Stomach smooth muscle (tissue), 2 donors: Measurements from ENCODE around the gene ANO2.

Experiments used
- H3K27ac ChIP-seq: one replicate; pipeline ENCODE4 v1.7.0; 2013; ENCODE audit warnings: mild to moderate bottlenecking, low read length, inconsistent platforms
- H3K27me3 ChIP-seq, 2 donors: one replicate each; pipeline ENCODE4 v1.7.0; 2013; ENCODE audit warnings: low read length in 2 of 2; ENCODE audit not compliant: insufficient read depth in 2 of 2, control insufficient read depth in 1 of 2
- H3K36me3 ChIP-seq, 2 donors: one replicate each; pipeline ENCODE4 v1.7.0; 2013; ENCODE audit warnings: low read length in 2 of 2; ENCODE audit not compliant: control insufficient read depth in 2 of 2, insufficient read depth in 2 of 2
- H3K4me1 ChIP-seq: one replicate; pipeline ENCODE4 v1.7.0; 2013; ENCODE audit warnings: low read length; ENCODE audit not compliant: control insufficient read depth, insufficient read depth
- H3K4me3 ChIP-seq, 2 donors: one replicate each; pipeline ENCODE4 v1.7.0; 2013; ENCODE audit warnings: low read length in 2 of 2
- H3K9ac ChIP-seq, 2 donors: one replicate each; pipeline ENCODE4 v1.7.0; 2013; ENCODE audit warnings: low read length in 2 of 2, mild to moderate bottlenecking in 1 of 2
- H3K9me3 ChIP-seq, 2 donors: one replicate each; pipeline ENCODE4 v1.7.0; 2013; ENCODE audit warnings: low read length in 2 of 2; ENCODE audit not compliant: control insufficient read depth in 2 of 2
- donor health status: healthy.
- donor health status: Pancreatic carcinoma.

Gene ANO2

GRCh38 chr12:5778821-5779220 lies 166.2 kb downstream of the ANO2 start:
- Histone ChIP-seq H3K9me3 (peaks cover 0 to 3% of the 10 kb centered on the region in 2 donors), H3K27me3 (no peaks in the 10 kb centered on the region), H3K4me1 (no peaks in the 10 kb centered on the region), H3K36me3 (no peaks in the 10 kb centered on the region), H3K9ac (no peak overlapping the region), H3K27ac (no peak overlapping the region), H3K4me3 (no peak overlapping the region)

GRCh38 chr12:5777451-5777850 lies 167.6 kb downstream of the ANO2 start:
- Histone ChIP-seq H3K27me3 (no peaks in the 10 kb centered on the region), H3K9ac (no peak overlapping the region), H3K27ac (no peak overlapping the region), H3K9me3 (peaks cover 0 to 3% of the 10 kb centered on the region in 2 donors), H3K4me1 (no peaks in the 10 kb centered on the region), H3K4me3 (no peak overlapping the region), H3K36me3 (no peaks in the 10 kb centered on the region)

GRCh38 chr12:5776091-5776490 lies 169.0 kb downstream of the ANO2 start:
- Histone ChIP-seq H3K9me3 (peaks cover 0 to 3% of the 10 kb centered on the region in 2 donors), H3K9ac (no peak overlapping the region), H3K4me1 (no peaks in the 10 kb centered on the region), H3K4me3 (no peak overlapping the region), H3K36me3 (no peaks in the 10 kb centered on the region), H3K27me3 (no peaks in the 10 kb centered on the region), H3K27ac (no peak overlapping the region)

GRCh38 chr12:5773550-5773949 lies 171.5 kb downstream of the ANO2 start:
- no peak overlapping the region for H3K4me3 ChIP-seq
- H3K4me1 ChIP-seq = peaks cover 3% of the 10 kb centered on the region
- H3K27ac ChIP-seq = no peak overlapping the region
- H3K27me3 ChIP-seq = no peaks in the 10 kb centered on the region
- H3K36me3 ChIP-seq = no peaks in the 10 kb centered on the region
- no peak overlapping the region for H3K9ac ChIP-seq
- peaks cover 0 to 3% of the 10 kb centered on the region in 2 donors for H3K9me3 ChIP-seq

GRCh38 chr12:5771756-5772155 lies 173.3 kb downstream of the ANO2 start:
- Histone ChIP-seq H3K9me3 (peaks cover 0 to 3% of the 10 kb centered on the region in 2 donors), H3K27ac (no peak overlapping the region), H3K36me3 (no peaks in the 10 kb centered on the region), H3K4me3 (no peak overlapping the region), H3K4me1 (peaks cover 3% of the 10 kb centered on the region), H3K27me3 (no peaks in the 10 kb centered on the region), H3K9ac (no peak overlapping the region)

GRCh38 chr12:5770727-5771126 lies 174.3 kb downstream of the ANO2 start:
- Histone ChIP-seq H3K27ac (no peak overlapping the region), H3K27me3 (no peaks in the 10 kb centered on the region), H3K9me3 (no peaks in the 10 kb centered on the region), H3K36me3 (no peaks in the 10 kb centered on the region), H3K4me3 (no peak overlapping the region), H3K9ac (no peak overlapping the region), H3K4me1 (peaks cover 3% of the 10 kb centered on the region)

- no peaks in the 10 kb centered on the region for H3K9me3 ChIP-seq
- peaks cover 3% of the 10 kb centered on the region for H3K4me1 ChIP-seq
- no peaks in the 10 kb centered on the region for H3K27me3 ChIP-seq
- H3K4me3 ChIP-seq = no peak overlapping the region
- no peaks in the 10 kb centered on the region for H3K36me3 ChIP-seq
- H3K9ac ChIP-seq = no peak overlapping the region
- H3K27ac ChIP-seq = no peak overlapping the region
These were observed 176.4 kb downstream of the ANO2 start for GRCh38 chr12:5768581-5769196.

GRCh38 chr12:5768171-5768570 lies 176.9 kb downstream of the ANO2 start:
- H3K9ac ChIP-seq = no peak overlapping the region
- no peaks in the 10 kb centered on the region for H3K9me3 ChIP-seq
- no peaks in the 10 kb centered on the region for H3K36me3 ChIP-seq
- peaks cover 3% of the 10 kb centered on the region for H3K4me1 ChIP-seq
- H3K27ac ChIP-seq = no peak overlapping the region
- H3K27me3 ChIP-seq = no peaks in the 10 kb centered on the region
- H3K4me3 ChIP-seq = no peak overlapping the region

GRCh38 chr12:5758347-5758746 lies 186.7 kb downstream of the ANO2 start:
- no peaks in the 10 kb centered on the region for H3K36me3 ChIP-seq
- H3K4me3 ChIP-seq = no peak overlapping the region
- no peak overlapping the region for H3K9ac ChIP-seq
- no peaks in the 10 kb centered on the region for H3K9me3 ChIP-seq
- no peaks in the 10 kb centered on the region for H3K4me1 ChIP-seq
- H3K27me3 ChIP-seq = no peaks in the 10 kb centered on the region
- H3K27ac ChIP-seq = no peak overlapping the region

GRCh38 chr12:5756338-5756842 lies 188.7 kb downstream of the ANO2 start:
- no peak overlapping the region for H3K4me3 ChIP-seq
- H3K27me3 ChIP-seq = no peaks in the 10 kb centered on the region
- H3K36me3 ChIP-seq = no peaks in the 10 kb centered on the region
- H3K27ac ChIP-seq = no peak overlapping the region
- H3K9ac ChIP-seq = no peak overlapping the region
- H3K4me1 ChIP-seq = no peaks in the 10 kb centered on the region
- no peaks in the 10 kb centered on the region for H3K9me3 ChIP-seq

GRCh38 chr12:5748027-5748426 lies 197.0 kb downstream of the ANO2 start:
- no peak overlapping the region for H3K27ac ChIP-seq
- H3K9ac ChIP-seq = no peak overlapping the region
- H3K9me3 ChIP-seq = no peaks in the 10 kb centered on the region
- no peaks in the 10 kb centered on the region for H3K36me3 ChIP-seq
- no peak overlapping the region for H3K4me3 ChIP-seq
- H3K4me1 ChIP-seq = no peaks in the 10 kb centered on the region
- no peaks in the 10 kb centered on the region for H3K27me3 ChIP-seq
